GM12865 (cell line): ENCODE results near the gene HMGN1.

Source experiments
- DNase-seq: peaks from one replicate; pipeline ENCODE4 v3.0.0; 2010; ENCODE audit warnings: low read depth
- H3K4me3 ChIP-seq: 2 replicates; pipeline ENCODE4 v1.5.1; 2011; ENCODE audit warnings: mild to moderate bottlenecking, low read depth, low read length, control low read depth
- TF ChIP-seq, protein P1 (sequence below): IDR thresholded peaks from 2 replicates; pipeline ENCODE4 v1.5.1; 2011; ENCODE audit warnings: low read length, control low read depth, low read depth, inconsistent platforms; ENCODE audit not compliant: insufficient read depth; ENCODE audit errors: missing control alignments

Gene HMGN1

DNA sequence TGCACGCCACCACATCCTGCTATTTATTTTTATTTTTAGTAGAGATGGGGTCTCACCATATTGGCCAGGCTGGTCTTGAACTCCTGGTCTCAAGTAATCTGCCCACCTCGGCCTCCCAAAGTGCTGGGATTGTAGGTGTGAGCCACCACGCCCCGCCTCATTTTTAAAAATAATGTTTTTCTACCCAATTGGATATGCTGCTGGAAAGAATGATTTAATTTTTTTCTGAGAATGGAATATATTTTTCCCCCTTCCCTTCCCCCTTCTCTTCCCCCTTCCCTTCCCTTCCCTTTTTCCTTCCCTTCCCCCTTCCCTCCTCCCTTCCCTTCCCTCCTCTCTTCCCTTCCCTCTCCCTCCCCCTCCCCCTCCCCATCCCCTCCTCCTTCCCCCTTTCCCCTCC, 17.7 kb upstream of the HMGN1 start:
- H3K4me3 ChIP-seq = no peak overlapping the region
- TF ChIP-seq, protein P1, sequence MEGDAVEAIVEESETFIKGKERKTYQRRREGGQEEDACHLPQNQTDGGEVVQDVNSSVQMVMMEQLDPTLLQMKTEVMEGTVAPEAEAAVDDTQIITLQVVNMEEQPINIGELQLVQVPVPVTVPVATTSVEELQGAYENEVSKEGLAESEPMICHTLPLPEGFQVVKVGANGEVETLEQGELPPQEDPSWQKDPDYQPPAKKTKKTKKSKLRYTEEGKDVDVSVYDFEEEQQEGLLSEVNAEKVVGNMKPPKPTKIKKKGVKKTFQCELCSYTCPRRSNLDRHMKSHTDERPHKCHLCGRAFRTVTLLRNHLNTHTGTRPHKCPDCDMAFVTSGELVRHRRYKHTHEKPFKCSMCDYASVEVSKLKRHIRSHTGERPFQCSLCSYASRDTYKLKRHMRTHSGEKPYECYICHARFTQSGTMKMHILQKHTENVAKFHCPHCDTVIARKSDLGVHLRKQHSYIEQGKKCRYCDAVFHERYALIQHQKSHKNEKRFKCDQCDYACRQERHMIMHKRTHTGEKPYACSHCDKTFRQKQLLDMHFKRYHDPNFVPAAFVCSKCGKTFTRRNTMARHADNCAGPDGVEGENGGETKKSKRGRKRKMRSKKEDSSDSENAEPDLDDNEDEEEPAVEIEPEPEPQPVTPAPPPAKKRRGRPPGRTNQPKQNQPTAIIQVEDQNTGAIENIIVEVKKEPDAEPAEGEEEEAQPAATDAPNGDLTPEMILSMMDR = no peak
- DNase-seq = no peak

- H3K4me3 ChIP-seq = no peak overlapping the region
- TF ChIP-seq, protein P1 = no peak
- DNase-seq = no peak
Observed at GRCh38 chr21:39364949-39365348, 16.1 kb upstream of the HMGN1 start.

- no peak overlapping the region for H3K4me3 ChIP-seq
- no peak for DNase-seq
- TF ChIP-seq, protein P1 = no peak
Observed at GRCh38 chr21:39363607-39364555, 15.0 kb upstream of the HMGN1 start.

GRCh38 chr21:39362733-39363132, 13.8 kb upstream of the HMGN1 start:
- no peak for DNase-seq
- no peak overlapping the region for H3K4me3 ChIP-seq
- TF ChIP-seq, protein P1 = no peak

DNA sequence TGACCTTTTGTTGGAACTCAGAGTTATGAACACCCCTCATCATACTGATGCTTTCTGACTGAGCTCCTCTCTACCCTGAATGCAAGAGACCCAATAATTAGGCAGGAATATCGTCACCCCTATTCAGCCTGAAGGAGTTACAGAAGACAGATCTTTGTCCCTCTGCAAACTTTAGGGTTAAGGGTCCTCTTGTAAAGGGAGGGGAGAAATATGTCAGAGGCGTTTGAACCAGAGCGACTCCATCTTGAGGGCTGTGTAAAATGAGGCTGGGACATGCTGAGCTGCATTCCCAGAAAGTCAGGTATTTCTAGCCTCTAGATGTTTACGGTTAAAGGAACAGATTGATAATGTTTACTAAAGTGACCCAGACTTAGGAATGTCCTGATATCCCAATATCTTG, 10.5 kb upstream of the HMGN1 start:
- TF ChIP-seq, protein P1 = no peak
- no peak overlapping the region for H3K4me3 ChIP-seq
- DNase-seq = no peak

DNA sequence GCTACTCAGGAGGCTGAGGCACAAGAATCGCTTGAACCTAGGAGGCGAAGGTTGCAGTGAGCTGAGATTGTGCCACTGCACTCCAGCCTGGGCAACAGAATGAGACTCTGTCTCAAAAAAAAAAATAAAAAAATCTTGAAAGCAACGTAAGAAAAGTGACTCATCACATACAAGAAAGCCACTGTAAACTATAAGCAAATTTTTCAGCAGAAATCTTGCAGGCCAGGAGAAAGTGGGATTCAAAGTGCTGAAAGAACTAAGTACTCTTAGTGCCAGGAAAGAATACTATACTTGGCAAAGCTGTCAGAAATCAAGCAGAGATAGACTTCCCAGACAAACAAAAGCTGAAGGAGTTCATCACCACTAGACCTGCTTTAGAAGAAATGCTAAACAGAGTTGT, 4.4 kb upstream of the HMGN1 start:
- TF ChIP-seq, protein P1 = no peak
- DNase-seq = no peak
- H3K4me3 ChIP-seq = no peak overlapping the region
